Kidney capillary endothelial cell (primary cell): ENCODE measurements around the gene FURIN.
A peak's percentile ranks its signal among the peaks of the same experiment; 100 is the strongest.
"Not testable (repeated sequence)": the region's sequence is repeated elsewhere in the genome, so short reads cannot be mapped to it uniquely, and the experiment has no call there.

Source experiments
- DNase-seq: peaks from one replicate; pipeline ENCODE4 v3.0.0-alpha.2; 2018; ENCODE audit warnings: low spot score

The FURIN gene

GRCh38 chr15:90916461-90916860 is 48.1 kb downstream of the FURIN start:
- DNase-seq = no peak

GRCh38 chr15:90917569-90917968 is 49.2 kb downstream of the FURIN start:
- DNase-seq = no peak

- DNase-seq = no peak
These were observed 49.8 kb downstream of the FURIN start for GRCh38 chr15:90918034-90918788.

GRCh38 chr15:90918835-90919234 is 50.4 kb downstream of the FURIN start:
- no peak for DNase-seq

- DNase-seq = no peak
These were observed 53.5 kb downstream of the FURIN start for GRCh38 chr15:90921887-90922286.

- DNase-seq = not testable (repeated sequence)
These were observed 54.4 kb downstream of the FURIN start for GRCh38 chr15:90922712-90923322.

- DNase-seq = no peak
These were observed 56.0 kb downstream of the FURIN start for GRCh38 chr15:90924375-90924774.

- not testable (repeated sequence) for DNase-seq
These were observed 58.4 kb downstream of the FURIN start for GRCh38 chr15:90926766-90927165.

GRCh38 chr15:90928106-90928505 is 59.7 kb downstream of the FURIN start:
- not testable (repeated sequence) for DNase-seq

- DNase-seq = no peak
These were observed 61.0 kb downstream of the FURIN start for GRCh38 chr15:90929246-90930019.

GRCh38 chr15:90930861-90931574 is 62.6 kb downstream of the FURIN start:
- DNase-seq = no peak

GRCh38 chr15:90931575-90931827 is 63.1 kb downstream of the FURIN start:
- DNase-seq = no peak

- DNase-seq = peak; percentile 86
These were observed 63.7 kb downstream of the FURIN start, which contains the start of gene HDDC3 for GRCh38 chr15:90931828-90932659. Gene HDDC3, minus strand, starts transcription at chr15:90932549. Its CDS starts 9 bp downstream, at chr15:90932540.

GRCh38 chr15:90932660-90932991 is 64.2 kb downstream of the FURIN start:
- no peak for DNase-seq
